ENCODE data around the gene ARL2. TPM values are rescaled to one million over a fixed set of nuclear protein-coding genes. Genes with fewer than 3 reads are reported as not detected.

The ARL2 gene
- total and polyA plus RNA-seq, 2 donors (not counting 3 experiments of a cell fraction or from before 2014, with no cell fraction given), result 109 to 259 TPM

GRCh38 chr11:65036931-65037330, 23.0 kb downstream of the ARL2 start:
- no peak overlapping the region for H2AFZ ChIP-seq (ENCODE audit: low read depth, low read length)
- dilution Hi-C loops (cut with MboI; ENCODE audit: extremely low pct_ligation_motif_present, low sequenced_read_pairs), result no loop called here
- no peaks in the 10 kb centered on the region for H3K9me3 ChIP-seq (replicated peaks; ENCODE audit: control insufficient read depth, insufficient read depth, low read length)
- H3K9ac ChIP-seq (replicated peaks; ENCODE audit: extremely low read depth, insufficient read depth, low read length), result no peak overlapping the region
- no peaks in the 10 kb centered on the region for H3K9me1 ChIP-seq (replicated peaks; ENCODE audit: control insufficient read depth, extremely low read depth, insufficient read depth, low read length)
- CTCF ChIA-PET, result interaction anchor here (1.2 to 1.9 kb wide), 2 partner anchors 9 to 23 kb away, joined by 5 to 7 read pairs; partner anchors contain the start of gene ARL2
- TF ChIP-seq POLR2AphosphoS5 (IDR thresholded peaks at IDR 0.05; ENCODE audit: insufficient read depth, low read depth, low read length) (no peak), JUN (IDR thresholded peaks at IDR 0.05; ENCODE audit: borderline replicate concordance, insufficient read depth, insufficient read length, low read depth) (no peak), GATA2 (IDR thresholded peaks at IDR 0.05; ENCODE audit: insufficient read depth, insufficient read length, low read depth, low read length) (no peak), MAX (IDR thresholded peaks at IDR 0.05; ENCODE audit: insufficient read depth, insufficient read length) (no peak), CTCF (IDR thresholded peaks at IDR 0.05; ENCODE audit: extremely low read depth in 1 of 2, insufficient read depth in 1 of 2, low read depth in 1 of 2, low read length in 2 of 2) (no peak), POLR2A (IDR thresholded peaks at IDR 0.05; ENCODE audit: low read depth, low read length) (no peak), FOS (IDR thresholded peaks at IDR 0.05; ENCODE audit: borderline replicate concordance, insufficient read depth, low read length) (no peak), EZH2 (IDR thresholded peaks at IDR 0.05; ENCODE audit: borderline replicate concordance, low read depth, low read length, severe bottlenecking) (no peak)
- FAIRE-seq (no peak), DNase-seq (ENCODE audit: low read depth, low spot score) (no peak)
- intact Hi-C loops (cut with micrococcal nuclease), result no loop called here
- no peaks in the 10 kb centered on the region for H3K27me3 ChIP-seq (ENCODE audit: control insufficient read depth in 2 of 2, insufficient read depth in 2 of 2, low read length in 2 of 2)
- H3K4me3 ChIP-seq (replicated peaks in 1 of 3; ENCODE audit: insufficient read depth in 1 of 3, low read depth in 1 of 3, low read length in 3 of 3), result no peak overlapping the region
- H3K79me2 ChIP-seq (ENCODE audit: control insufficient read depth, insufficient read depth, low read length), result no peaks in the 10 kb centered on the region
- POLR2A ChIA-PET, result no interaction called here
- H3K27ac ChIP-seq (ENCODE audit: insufficient read depth, low read depth, low read length), result no peak overlapping the region
- BruUV-seq (replicated peaks), result no TSS peak
- H4K20me1 ChIP-seq (replicated peaks; ENCODE audit: control insufficient read depth, extremely low read depth, insufficient read depth, low read length), result no peaks in the 10 kb centered on the region
- H3K4me2 ChIP-seq (ENCODE audit: insufficient read depth, low read length), result no peak overlapping the region
- H3K36me3 ChIP-seq (ENCODE audit: control insufficient read depth in 2 of 2, extremely low read depth in 1 of 2, insufficient read depth in 2 of 2, low read length in 2 of 2), result peaks cover 4 to 19% of the 10 kb centered on the region in 2 experiments
- peaks cover 4% of the 10 kb centered on the region for H3K4me1 ChIP-seq (ENCODE audit: control insufficient read depth, extremely low read depth, insufficient read depth, low read length)
